Breast epithelium (tissue), 3 donors: ENCODE data around the gene TPD52L2.
"Not testable (repeated sequence)": the region's sequence is repeated elsewhere in the genome, so short reads cannot be mapped to it uniquely, and the experiment has no call there.

Experiments used
- CTCF ChIP-seq, 3 donors: fragments of 450-650 bp; IDR thresholded peaks; one replicate each; pipeline ENCODE4 v1.5.1; 2016 to 2017; ENCODE audit warnings: antibody characterized with exemption in 3 of 3, mild to moderate bottlenecking in 3 of 3, moderate library complexity in 3 of 3
- POLR2AphosphoS5 ChIP-seq, 3 donors: sonication (generic); formaldehyde crosslinking; IDR thresholded peaks; one replicate each; pipeline ENCODE4 v1.6.1; 2017; ENCODE audit warnings: antibody characterized with exemption in 3 of 3

- TF ChIP-seq POLR2AphosphoS5, CTCF (IDR thresholded peaks at IDR 0.05): not testable (repeated sequence)
Measured at GRCh38 chr20:63880901-63881300, 15.8 kb downstream of the TPD52L2 start.
